Naive B cell (primary cell): ENCODE measurements around the gene P2RX6. TPM values are rescaled to one million over a fixed set of nuclear protein-coding genes. Genes with fewer than 3 reads are reported as not detected.

Experiments used
- ATAC-seq, 2 donors: fragments of 150-1000 bp; cut with Tn5 transposase; 2 replicates each; pipeline ENCODE4 v1.10.0; 2021; ENCODE audit warnings: low read depth in 2 of 2, mild to moderate bottlenecking in 2 of 2, moderate library complexity in 2 of 2
- DNase-seq: peaks from one replicate; pipeline ENCODE4 v3.0.0; 2022
- H3K27ac Mint-ChIP-seq, 6 donors: one replicate each; pipeline ENCODE4 v1.8.0; 2020 to 2022; ENCODE audit warnings: mild to moderate bottlenecking in 6 of 6, mixed read lengths in 6 of 6, moderate library complexity in 5 of 6, inconsistent platforms in 2 of 6
- H3K27me3 Mint-ChIP-seq, 3 donors: one replicate each; pipeline ENCODE4 v1.8.0; 2021 to 2022; ENCODE audit warnings: mixed read lengths in 3 of 3, mild to moderate bottlenecking in 1 of 3
- H3K36me3 Mint-ChIP-seq, 2 donors: one replicate each; pipeline ENCODE4 v1.8.0; 2020 to 2022; ENCODE audit warnings: mixed read lengths in 2 of 2, inconsistent platforms in 1 of 2, mild to moderate bottlenecking in 1 of 2
- H3K4me1 Mint-ChIP-seq, 3 donors: one replicate each; pipeline ENCODE4 v1.8.0; 2020 to 2022; ENCODE audit warnings: mixed read lengths in 3 of 3, inconsistent platforms in 1 of 3, mild to moderate bottlenecking in 1 of 3, moderate library complexity in 1 of 3
- H3K4me3 Mint-ChIP-seq, 8 donors: one replicate each; pipeline ENCODE4 v1.8.0; 2020 to 2022; ENCODE audit warnings: mild to moderate bottlenecking in 8 of 8, mixed read lengths in 8 of 8, moderate library complexity in 8 of 8, inconsistent platforms in 2 of 8
- H3K9me3 Mint-ChIP-seq, 7 donors: one replicate each; pipeline ENCODE4 v1.8.0; 2020 to 2022; ENCODE audit warnings: mixed read lengths in 7 of 7, mild to moderate bottlenecking in 5 of 7, inconsistent platforms in 2 of 7, moderate library complexity in 1 of 7
- polyA plus RNA-seq, 6 donors: library from polyadenylated mRNA; unstranded; fragments of 300-500 nt; fragmentation: Illumina TruSeq; gene quantifications; one replicate each; pipeline ENCODE4 v1.2.3, GENCODE V29; 2021; ENCODE audit warnings: low read depth in 6 of 6

The P2RX6 gene
- polyA plus RNA-seq, 6 donors from 2014 or later: 0.44 TPM; not detected in 5

GRCh38 chr22:20994128-20994901 is 20.6 kb upstream of the P2RX6 start:
- no peak overlapping the region for H3K27ac Mint-ChIP-seq
- H3K27me3 Mint-ChIP-seq: no peaks in the 10 kb centered on the region
- H3K4me3 Mint-ChIP-seq: no peak overlapping the region
- H3K36me3 Mint-ChIP-seq: no peaks in the 10 kb centered on the region
- peaks cover 0 to 6% (median 0%) of the 10 kb centered on the region in 3 donors for H3K4me1 Mint-ChIP-seq
- ATAC-seq (no peak), DNase-seq (no peak)
- H3K9me3 Mint-ChIP-seq: no peaks in the 10 kb centered on the region

DNA sequence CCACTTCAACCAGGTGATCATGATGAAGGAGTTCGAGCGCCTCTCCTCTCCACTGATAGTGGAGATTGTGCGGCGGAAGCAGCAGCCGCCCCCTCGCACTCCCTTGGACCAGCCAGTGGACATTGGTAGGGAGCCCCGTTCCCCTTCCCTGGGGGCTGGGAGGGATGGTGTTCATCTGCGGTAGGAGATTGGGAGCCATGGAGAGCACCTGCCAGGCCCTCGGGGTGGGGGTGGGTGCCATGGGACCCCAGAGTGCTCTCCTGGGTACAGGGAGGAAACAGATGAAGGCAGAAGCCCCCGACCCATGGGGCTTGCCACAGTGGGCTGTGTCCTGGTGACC is 20.1 kb upstream of the P2RX6 start:
- DNase-seq: no peak
- H3K36me3 Mint-ChIP-seq: no peaks in the 10 kb centered on the region
- H3K4me3 Mint-ChIP-seq: no peak overlapping the region
- H3K9me3 Mint-ChIP-seq: no peaks in the 10 kb centered on the region
- no peaks in the 10 kb centered on the region for H3K27me3 Mint-ChIP-seq
- H3K27ac Mint-ChIP-seq: no peak overlapping the region
- no peak for ATAC-seq
- H3K4me1 Mint-ChIP-seq: peaks cover 0 to 10% (median 0%) of the 10 kb centered on the region in 3 donors

DNA sequence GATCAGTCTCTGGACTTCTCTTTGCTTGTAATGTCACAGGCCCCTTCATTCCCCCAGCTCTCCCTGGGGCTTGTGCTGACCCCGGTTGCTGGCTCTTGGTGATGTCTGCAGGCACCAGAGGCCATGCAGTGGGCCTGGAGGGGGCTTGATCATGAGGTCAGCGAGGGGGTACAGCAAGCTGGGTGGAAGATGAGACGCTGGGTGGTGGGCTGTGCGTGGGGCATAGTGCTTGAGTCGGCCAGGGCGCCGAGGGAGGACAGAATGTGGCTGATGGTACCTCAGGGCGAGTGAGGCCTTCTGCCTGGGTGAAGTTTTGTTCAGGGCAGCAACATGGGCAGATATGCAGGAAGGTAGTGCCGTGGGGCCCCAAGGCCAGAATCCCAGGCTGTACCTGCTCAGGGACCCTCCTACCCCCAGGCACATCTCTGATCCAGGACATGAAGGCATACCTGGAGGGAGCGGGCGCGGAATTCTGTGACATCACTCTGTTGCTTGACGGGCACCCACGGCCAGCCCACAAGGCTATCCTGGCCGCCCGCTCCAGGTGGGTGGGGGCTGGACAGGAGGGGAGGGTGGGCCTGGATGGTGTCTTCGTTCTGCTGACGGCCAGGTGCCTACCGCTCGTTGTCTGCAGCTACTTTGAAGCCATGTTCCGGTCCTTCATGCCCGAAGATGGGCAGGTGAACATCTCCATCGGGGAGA is 19.5 kb upstream of the P2RX6 start:
- Mint-ChIP-seq H3K27ac (peak overlapping the region in 1 of 6 donors; percentile 83), H3K4me1 (peaks cover 0 to 16% (median under 1%) of the 10 kb centered on the region in 3 donors), H3K4me3 (no peak overlapping the region), H3K27me3 (no peaks in the 10 kb centered on the region), H3K36me3 (no peaks in the 10 kb centered on the region), H3K9me3 (no peaks in the 10 kb centered on the region)
- DNase-seq (no peak), ATAC-seq (no peak)

DNA sequence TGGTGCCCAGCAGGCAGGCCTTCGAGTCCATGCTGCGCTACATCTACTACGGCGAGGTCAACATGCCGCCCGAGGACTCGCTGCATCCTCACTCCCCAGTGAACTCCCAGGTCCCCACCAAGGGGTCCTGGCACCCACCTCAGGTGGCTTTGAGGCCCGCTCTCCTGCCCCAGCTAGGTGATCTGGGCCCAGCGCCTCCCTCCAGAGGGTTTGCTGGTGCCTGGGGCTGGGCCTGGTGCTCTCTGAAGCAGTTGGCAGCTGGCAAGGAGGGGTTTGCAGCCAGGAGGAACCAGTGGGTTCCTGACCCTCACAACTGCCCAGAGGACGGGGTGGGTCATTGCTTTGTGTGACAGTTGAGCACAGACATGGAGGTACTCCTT is 18.9 kb upstream of the P2RX6 start:
- H3K4me3 Mint-ChIP-seq: peak overlapping the region in 1 of 8 donors; percentile 45
- H3K36me3 Mint-ChIP-seq: no peaks in the 10 kb centered on the region
- H3K4me1 Mint-ChIP-seq: peaks cover under 1 to 20% (median 6%) of the 10 kb centered on the region in 3 donors
- H3K27me3 Mint-ChIP-seq: no peaks in the 10 kb centered on the region
- H3K9me3 Mint-ChIP-seq: no peaks in the 10 kb centered on the region
- no peak for ATAC-seq
- H3K27ac Mint-ChIP-seq: peak overlapping the region in 1 of 6 donors; percentile 49
- DNase-seq: no peak

DNA sequence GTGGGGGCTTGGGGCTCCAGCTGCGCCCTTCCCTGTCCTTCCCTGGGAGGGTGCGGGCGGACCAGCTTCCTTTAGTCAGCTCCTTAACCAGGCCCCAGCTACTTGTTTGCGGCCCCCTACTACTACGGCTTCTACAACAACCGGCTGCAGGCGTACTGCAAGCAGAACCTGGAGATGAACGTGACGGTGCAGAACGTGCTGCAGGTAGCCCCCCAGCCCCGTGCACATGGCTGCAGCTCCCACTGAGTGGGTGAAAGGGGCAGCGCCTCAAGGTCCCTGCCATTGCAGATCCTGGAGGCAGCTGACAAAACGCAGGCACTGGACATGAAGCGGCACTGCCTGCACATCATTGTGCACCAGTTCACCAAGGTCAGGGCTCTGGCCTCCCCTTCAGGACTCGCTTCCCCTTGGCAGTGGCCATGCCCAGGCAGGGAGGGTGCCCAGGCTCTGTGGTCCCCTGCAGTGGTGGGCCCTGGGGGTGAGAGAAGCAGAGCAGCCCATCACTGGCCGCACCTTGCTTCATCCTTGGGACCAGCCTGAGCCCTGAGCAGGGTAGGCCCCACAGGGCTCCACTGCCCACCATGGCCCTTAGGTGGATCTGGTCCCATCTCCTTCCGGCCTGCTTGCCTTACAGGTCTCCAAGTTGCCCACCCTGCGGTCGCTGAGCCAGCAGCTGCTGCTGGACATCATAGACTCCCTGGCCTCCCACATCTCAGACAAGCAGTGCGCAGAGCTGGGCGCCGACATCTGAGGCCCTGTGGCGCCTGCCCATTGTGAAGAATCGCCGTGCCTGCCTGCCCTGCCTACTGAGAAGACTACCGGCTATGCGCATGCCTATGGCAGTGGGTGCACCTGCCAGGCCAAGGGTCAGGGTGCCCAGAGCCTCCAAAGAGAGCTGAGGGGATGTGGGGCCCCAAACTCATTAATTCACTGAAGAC is 18.1 kb upstream of the P2RX6 start:
- H3K4me3 Mint-ChIP-seq: peak overlapping the region in 1 of 8 donors; percentile 45
- H3K27ac Mint-ChIP-seq: peak overlapping the region in 1 of 6 donors; percentile 49
- H3K27me3 Mint-ChIP-seq: no peaks in the 10 kb centered on the region
- no peak for DNase-seq
- no peaks in the 10 kb centered on the region for H3K9me3 Mint-ChIP-seq
- H3K36me3 Mint-ChIP-seq: no peaks in the 10 kb centered on the region
- H3K4me1 Mint-ChIP-seq: peaks cover 7 to 29% (median 12%) of the 10 kb centered on the region in 3 donors
- no peak for ATAC-seq

- Mint-ChIP-seq H3K4me1 (peaks cover 9 to 35% (median 14%) of the 10 kb centered on the region in 3 donors), H3K27me3 (no peaks in the 10 kb centered on the region), H3K9me3 (no peaks in the 10 kb centered on the region), H3K27ac (no peak overlapping the region), H3K36me3 (no peaks in the 10 kb centered on the region), H3K4me3 (no peak overlapping the region)
- ATAC-seq (no peak), DNase-seq (no peak)
Measured at GRCh38 chr22:20997536-20998257, 17.3 kb upstream of the P2RX6 start.

- no peaks in the 10 kb centered on the region for H3K9me3 Mint-ChIP-seq
- peak overlapping the region in 3 of 8 donors; percentile 12 to 58 (median 33) for H3K4me3 Mint-ChIP-seq
- H3K27ac Mint-ChIP-seq: peak overlapping the region in 2 of 6 donors; percentile 32 to 72
- no peaks in the 10 kb centered on the region for H3K36me3 Mint-ChIP-seq
- DNase-seq (no peak), ATAC-seq (no peak)
- H3K4me1 Mint-ChIP-seq: peaks cover 16 to 45% (median 23%) of the 10 kb centered on the region in 3 donors
- H3K27me3 Mint-ChIP-seq: no peaks in the 10 kb centered on the region
Measured at GRCh38 chr22:20998411-20999336, 16.3 kb upstream of the P2RX6 start.

GRCh38 chr22:20999350-21000206 is 15.4 kb upstream of the P2RX6 start:
- peak overlapping the region in 3 of 8 donors; percentile 96 to 98 (median 96) for H3K4me3 Mint-ChIP-seq
- DNase-seq (no peak), ATAC-seq (no peak)
- peak overlapping the region in 4 of 6 donors; percentile 32 to 97 (median 72) for H3K27ac Mint-ChIP-seq
- no peaks in the 10 kb centered on the region for H3K9me3 Mint-ChIP-seq
- H3K36me3 Mint-ChIP-seq: no peaks in the 10 kb centered on the region
- H3K27me3 Mint-ChIP-seq: no peaks in the 10 kb centered on the region
- H3K4me1 Mint-ChIP-seq: peaks cover 16 to 46% (median 29%) of the 10 kb centered on the region in 3 donors

DNA sequence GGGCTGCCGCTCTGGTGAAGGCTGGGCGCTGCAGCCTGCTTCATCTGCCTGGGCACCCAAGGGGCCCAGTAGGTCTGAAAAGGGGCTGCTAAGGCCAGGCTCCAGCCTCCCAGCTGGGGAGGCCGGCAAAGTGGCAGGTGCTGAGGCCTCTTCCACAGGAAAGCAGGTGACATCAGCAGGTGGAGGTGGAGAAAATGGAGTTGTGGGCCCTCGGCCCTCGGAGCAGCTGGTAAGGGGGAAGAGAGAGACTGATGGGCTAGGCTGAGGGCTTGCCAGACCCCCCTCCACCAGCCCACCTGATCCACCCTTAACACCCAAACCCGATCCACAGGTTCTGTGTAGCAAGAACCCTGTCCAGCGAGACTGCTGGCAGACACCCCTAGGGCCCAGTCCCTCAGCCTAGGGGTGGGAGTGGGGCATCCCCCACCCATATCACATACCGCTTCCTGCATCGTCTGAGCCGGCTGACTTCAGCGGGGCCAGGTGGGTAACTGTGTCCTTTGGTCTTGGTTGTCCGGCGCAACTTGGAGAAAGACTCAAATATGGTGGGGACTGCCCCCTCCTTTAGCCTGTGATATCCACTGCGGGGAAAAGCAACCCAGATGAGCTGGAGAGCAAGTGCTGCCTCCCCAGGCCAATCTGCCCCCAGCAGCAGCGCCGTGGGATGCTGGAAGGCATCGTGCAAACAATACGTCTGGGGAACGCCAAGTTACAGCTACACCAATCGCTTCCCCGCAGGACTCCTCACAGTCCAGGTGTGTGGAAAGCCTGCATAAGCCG is 14.6 kb upstream of the P2RX6 start:
- peak overlapping the region; percentile 44 to 100 (median 88) for H3K27ac Mint-ChIP-seq
- peak overlapping the region; percentile 35 to 98 (median 96) for H3K4me3 Mint-ChIP-seq
- ATAC-seq (no peak), DNase-seq (no peak)
- peaks cover 16 to 46% (median 29%) of the 10 kb centered on the region in 3 donors for H3K4me1 Mint-ChIP-seq
- no peaks in the 10 kb centered on the region for H3K36me3 Mint-ChIP-seq
- H3K27me3 Mint-ChIP-seq: no peaks in the 10 kb centered on the region
- H3K9me3 Mint-ChIP-seq: no peaks in the 10 kb centered on the region

- H3K27ac Mint-ChIP-seq: peak overlapping the region; percentile 97 to 100 (median 100)
- no peaks in the 10 kb centered on the region for H3K27me3 Mint-ChIP-seq
- H3K36me3 Mint-ChIP-seq: no peaks in the 10 kb centered on the region
- H3K4me1 Mint-ChIP-seq: peaks cover 16 to 46% (median 29%) of the 10 kb centered on the region in 3 donors
- H3K9me3 Mint-ChIP-seq: no peaks in the 10 kb centered on the region
- DNase-seq (no peak), ATAC-seq (no peak)
- H3K4me3 Mint-ChIP-seq: peak overlapping the region; percentile 95 to 98 (median 96)
Measured at GRCh38 chr22:21000987-21001600, 13.9 kb upstream of the P2RX6 start.
